Activated CD4-positive, CD25-positive, alpha-beta regulatory T cell (primary cell): ENCODE measurements around the gene TMEM63A.

Source experiments
- DNase-seq, 4 experiments: peaks; one replicate each; lab custom pipeline; 2025; lab: John Stamatoyannopoulos, UW

Gene TMEM63A

DNA sequence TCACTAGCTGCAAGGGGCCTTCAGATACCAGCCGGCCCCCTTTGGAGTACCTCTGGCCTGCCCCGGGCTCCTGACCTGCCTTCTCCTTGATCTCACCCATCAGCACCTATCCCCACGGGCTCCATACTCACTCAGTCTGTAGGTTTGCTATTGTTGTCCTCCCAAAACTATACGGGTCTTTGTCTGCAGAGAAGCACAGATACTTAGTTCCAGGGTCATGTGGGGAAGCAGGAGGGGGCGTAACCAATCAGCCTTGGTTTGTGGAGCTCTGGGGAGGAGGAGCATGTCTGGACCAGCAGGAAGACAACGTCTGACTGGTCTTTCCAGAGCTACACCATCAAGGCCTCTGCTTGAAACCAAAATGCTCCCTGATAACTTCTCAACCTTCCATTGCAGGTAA, 15.2 kb downstream of the TMEM63A start:
- no peak for DNase-seq

DNA sequence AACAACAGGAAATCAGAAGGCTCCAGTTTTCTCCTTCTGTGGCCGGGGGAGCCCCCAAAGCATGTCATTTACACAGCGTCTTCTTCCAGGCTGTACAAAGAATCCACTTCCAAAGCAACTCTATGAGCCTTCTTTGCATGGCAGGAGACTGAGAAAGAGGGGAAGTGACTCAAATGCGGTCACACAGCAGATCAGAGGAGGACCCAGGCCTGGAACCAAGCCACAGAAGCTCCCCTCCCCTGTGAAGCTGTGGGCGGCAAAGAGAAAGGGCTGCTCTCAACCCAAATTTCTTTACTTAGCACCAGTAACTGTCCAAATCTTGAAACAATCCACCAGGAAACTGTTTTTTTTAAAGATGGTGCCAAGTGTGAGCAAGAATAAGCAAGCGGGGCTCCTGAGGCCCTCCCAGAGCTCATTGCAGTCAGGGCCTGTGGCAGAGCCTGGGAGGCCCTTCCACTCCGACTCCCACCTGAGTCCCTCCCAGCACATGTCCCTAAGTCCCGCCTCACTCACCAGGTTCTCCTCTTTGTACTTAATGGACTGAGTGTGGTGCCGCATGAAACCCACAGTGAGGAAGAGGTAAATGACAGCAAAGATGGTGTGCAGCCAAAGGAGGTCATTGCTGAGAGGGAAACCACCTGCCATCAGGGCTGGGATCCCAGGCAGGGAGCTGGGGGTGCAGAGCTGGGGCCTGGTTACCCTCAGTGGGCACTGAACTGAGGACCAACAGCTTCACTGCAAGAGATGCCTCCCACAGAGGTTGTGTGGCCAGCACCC, 15.9 kb downstream of the TMEM63A start:
- peak; percentile 18 to 48 (median 42) for DNase-seq

DNA sequence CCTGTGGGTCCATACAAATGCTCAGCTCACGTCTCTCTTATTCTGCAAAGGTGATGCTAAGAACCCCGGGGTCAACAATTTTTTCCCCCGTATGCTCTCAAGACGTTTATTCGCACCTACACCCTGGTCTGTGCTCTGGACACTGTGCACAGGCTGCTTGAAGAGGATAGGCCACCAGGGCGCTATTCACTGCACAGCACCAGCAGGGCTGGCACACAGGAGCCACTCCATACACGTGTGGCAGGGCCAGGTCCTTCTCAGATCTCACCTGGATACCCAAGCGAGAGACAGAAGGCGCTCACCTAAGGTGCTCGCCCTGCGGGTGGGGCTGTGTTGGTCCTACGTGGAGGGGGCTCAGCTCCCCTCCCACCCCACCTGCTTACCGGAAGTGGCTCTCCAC, 16.7 kb downstream of the TMEM63A start:
- DNase-seq, result no peak

DNA sequence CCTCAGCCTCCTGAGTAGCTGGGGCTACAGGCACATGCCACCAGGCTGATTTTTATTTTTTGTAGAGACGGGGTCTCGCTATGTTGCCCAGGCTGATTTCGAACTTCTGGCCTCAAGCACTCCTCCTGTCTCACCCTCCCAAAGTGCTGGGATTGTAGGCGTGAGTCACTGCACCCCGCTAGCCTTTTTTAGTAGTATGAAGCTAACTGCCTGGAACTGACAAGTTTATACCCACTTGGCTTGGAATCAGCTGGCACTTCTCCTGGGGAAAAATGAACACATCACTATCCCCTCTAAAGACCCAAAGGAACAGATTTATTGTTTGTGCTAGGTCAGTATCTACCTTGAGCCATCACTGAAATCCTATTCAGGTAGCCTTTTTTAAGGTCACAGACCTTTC, 19.0 kb downstream of the TMEM63A start:
- DNase-seq, result no peak

DNA sequence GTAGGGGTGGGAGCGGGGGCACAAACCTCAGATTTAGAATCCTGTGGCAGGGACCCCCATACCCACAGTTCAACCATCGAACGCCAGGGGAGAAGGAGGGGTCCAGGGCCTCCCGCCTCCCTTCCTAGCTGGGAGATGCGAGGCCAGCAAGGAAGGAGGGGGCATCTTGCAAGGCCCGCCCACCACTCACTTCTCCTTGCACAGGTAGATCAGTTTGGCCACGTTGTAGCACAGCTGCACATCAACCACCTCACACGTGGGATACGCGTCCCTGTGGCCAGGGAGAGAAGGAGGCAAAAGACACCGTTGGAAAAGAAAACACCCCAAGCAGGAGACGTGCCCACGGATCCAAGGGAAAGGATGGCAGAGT, 19.6 kb downstream of the TMEM63A start:
- no peak for DNase-seq

DNA sequence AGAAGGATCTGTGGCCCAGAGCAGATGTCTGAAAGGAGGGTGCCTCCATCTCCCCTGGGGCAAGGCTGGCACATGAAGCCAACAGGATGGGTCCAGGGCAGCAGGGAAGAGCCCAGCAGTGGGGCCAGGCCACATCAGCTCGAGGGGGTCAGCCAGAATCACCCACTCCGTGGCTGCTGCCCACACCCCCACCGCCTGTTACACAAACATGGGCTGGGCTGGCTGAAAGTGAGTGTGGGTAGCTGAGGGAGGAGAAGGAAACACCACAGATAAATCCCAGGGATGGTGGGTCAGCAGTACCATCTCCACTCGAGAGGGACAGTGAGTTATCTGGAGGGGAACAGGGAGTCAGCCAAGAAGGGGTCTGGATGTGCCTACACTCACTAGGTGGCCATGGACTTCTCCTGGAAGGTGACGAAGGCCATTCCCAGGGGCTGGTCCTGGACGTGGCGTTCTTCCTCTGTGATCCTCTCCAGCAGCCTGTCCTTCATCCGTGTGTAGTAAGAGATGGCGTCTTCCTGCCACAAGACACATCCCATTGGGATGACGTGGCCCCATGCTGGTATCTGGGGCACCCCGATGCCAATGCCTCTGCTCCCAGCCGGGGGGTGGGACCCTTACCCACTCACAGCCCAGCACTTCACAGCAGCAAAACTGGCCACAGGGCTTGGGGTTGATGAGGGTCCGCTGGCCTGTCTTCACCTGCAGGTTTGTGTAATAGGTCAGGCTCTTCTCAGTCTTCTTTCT, 20.2 kb downstream of the TMEM63A start:
- DNase-seq, result no peak

DNA sequence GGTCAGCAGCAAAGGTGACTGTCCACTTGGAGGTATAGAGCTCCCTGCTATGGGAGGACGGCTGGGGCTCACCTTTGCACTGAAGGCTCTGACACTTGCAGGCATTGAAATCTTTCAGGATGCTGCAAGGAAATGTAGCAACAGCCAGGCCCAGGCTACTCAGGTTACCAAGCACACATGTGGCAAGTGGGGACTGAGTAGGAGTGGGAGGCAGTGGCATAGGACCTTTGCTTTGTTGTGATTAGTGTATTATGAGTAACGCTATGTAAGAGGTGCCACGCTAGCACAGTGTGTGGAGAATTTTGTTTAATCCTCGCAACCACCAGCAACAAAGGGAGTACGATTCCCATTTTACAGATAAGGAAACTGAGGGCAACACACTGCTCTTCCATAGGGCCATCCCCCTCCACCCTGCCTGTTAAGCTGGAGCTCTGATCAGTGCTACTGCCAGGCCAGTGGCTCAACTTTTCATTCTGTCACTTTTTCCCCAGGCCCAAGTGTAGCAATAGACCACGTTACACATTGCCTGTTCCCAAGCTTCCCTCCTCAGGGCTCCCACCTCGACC, 21.2 kb downstream of the TMEM63A start:
- no peak for DNase-seq

DNA sequence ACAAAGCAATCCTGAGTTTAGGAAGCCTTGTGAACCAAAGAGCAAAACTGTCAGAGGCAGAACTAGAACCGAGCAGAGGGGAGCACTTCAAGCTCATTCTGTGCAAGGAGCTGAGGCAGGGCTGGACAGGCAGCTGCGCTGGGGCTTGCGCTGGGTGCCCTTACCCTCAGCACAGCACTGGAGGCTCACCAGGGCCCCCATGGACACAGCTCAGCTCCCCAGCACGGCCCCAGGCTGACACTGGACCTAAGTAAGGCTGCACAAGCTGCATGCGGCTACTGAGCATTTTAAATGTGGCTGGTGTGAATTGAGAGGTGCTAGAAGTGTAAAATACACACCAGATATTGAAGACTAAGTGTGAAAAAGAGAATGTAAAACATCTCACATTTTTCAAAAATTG, 22.1 kb downstream of the TMEM63A start:
- DNase-seq, result no peak

DNA sequence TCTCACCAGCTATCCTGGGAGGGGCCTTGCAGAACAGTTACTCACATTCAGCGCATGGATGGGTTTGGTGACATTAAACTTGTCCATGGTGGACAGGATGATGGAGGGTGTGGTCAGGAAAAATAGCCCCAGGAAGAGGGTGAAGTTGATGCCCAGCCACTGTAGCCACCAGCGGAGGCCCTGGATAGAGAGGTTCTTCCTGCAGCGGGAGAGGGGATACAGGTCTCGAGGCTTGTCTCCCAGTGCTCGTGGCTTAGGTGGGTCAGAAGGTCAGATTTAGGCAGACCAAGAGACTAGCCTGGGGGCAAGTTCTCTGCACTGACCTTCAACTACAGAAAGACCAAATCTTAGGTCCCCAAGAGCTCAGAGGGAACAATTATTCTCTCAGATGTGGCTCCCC, 23.0 kb downstream of the TMEM63A start:
- no peak for DNase-seq

DNA sequence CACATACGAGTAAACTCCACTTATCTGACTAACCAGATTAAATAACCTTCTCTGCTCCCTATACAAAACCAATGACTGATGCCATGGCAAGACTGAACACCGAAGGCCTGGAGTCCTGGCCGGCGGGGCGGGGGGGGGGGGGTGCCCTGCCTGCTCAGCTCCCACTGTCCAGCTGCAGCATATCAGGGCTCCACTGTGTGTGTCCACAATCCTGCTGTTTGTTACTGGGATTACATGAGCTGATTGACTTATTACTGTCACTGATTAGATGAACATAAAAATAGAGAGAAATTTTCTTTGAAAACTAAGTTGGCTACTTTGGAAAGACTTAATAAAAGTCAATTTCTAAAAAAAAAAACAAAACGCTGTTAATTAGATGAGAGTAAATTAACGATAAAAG, 24.9 kb downstream of the TMEM63A start:
- DNase-seq, result no peak

DNA sequence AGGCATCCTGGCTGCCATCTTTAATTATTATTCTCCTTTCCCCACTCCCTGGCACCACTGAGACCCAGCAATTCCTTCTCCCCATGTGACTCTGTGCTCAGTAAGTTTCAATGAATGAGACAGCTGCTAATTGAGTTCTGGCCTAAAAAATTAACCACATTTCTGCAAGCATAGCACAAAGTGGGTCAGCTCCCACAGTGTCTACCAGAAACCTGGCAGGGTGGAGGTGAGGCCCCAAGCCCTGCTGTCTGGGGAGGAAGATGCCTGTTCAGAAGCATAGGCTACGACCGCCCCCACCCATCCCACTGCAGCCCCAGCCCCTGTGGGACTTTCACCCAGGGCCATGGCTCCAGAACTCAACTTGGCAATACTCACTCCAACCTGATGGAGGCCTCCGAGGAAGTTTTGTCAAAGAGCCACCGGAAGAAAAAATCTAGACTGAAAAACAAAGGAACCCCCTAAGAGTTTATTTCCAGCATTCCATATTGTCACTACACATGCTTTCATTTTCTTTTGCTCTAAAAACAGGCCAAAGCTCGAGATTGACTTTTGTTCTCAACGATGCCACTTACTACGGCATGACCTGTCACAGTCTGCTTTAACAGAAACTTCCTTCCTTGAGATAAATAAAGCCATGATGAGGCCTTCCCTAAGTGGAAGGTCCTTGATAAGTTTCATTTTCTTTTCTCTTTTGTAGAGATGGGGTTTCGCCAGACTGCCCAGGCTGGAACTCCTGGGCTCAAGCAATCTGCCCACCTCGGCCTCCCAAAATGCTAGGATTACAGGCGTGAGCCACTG, 26.5 kb downstream of the TMEM63A start:
- no peak for DNase-seq

DNA sequence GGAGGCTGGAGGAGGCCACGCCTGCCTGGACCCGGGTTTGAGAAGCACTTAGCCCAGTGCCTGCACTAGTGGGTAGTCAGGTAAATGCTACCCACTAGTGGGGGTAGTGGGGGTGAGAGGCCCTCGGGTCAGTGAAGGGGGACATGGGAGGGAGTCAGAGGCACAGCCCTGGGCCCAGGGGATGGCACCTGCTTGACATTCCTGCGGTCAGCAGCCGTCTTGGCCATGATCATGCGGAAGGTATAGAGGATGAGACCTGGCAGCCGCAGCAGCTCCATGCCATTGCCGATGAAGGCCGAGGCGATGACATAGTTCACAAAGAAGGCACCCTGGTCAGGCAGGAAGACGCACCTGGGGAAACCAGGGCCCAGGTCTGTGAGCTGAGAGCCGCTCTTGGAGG, 28.7 kb downstream of the TMEM63A start:
- DNase-seq, result no peak

DNA sequence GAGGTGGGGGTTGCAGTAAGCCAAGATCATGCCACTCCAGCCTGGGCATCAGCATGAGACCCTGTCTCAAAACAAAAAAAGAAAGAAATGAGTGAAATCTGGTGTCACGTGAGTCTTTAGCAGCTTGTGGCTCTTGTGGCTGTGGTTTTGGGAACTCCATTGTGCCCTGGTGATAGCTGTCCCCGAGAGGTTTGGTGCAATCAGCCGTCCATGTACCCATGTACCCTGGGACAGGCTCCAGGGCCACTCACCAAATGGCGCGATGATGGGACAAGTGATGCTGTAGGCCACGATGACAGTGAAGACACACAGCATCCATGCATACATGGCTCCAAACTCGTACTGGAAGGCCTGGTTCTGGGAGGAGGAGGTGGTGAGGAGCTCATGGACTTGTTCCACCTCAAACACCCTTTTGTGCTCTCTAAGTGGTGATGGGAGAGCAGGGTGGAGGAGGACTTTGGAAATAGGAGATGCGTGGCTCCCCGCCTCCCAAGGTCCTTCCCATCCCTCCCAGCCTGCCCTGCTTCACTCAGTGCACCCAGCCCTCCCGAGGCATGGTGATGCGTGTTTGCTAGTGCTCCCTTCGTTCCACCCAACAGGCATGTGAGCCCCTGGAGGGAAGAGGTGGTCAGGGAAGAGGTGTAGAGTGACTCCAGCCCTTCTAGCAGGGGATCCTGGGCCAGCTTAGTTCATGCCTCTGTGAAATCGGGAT, 29.6 kb downstream of the TMEM63A start:
- DNase-seq, result no peak

DNA sequence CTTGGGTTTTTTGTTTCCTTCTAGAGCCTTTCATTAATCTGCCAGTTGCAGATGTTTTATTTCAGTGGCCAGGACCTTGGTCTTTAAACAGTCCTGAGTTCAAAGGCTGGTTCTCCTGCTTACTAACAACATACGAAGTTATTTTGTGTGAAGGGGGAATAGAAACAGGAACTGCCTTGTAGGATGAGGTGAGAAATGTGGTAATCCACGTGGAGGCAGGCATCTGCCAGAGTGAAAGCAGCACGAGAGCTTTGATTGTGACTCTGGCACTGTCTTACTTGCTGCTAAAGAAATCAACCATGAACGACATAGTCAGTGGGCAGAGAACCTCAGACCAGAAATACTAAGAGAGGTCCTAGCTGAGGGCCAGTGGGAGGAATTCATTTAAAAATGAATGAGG, 30.4 kb downstream of the TMEM63A start:
- DNase-seq, result no peak

DNA sequence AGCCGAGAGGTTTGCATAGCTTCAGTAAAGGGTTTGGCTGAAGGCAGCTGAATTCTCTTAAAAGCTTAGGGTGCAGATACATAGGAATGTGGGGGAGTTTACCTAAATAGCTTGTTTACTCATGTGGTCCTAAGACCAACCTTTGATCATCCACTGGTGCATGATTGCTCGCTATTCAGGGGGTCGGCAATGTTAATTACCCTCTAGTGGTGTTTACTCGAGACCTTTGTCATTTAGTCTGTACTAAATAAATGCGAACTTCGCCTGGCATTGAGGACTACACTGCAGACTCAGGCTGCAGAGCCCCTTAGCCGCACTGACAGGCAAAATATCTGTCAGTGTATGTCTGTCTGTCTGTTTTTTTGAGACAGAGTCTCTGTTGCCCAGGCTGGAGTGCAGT, 31.8 kb downstream of the TMEM63A start:
- no peak for DNase-seq

DNA sequence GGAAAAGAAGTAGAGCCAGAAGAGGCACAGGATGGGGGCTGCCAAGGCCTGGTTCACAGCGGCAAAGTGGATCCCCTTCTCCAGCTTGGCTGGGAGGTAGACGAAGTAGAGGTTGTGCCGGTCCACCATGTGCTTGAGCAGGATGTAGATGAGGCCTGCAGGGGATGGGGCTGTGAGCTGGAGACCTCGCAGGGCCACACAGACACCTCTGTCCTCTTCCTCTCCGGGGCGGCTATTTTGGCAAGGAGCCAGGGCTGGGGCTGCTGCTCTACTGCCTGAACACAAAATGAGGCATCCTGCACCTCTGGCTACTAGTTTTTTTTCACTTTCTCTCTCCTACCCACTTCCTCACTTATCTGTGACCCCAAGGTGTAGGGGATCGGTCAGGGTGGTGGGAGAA, 32.3 kb downstream of the TMEM63A start:
- peak in 3 of 4 experiments; percentile 12 to 21 (median 19) for DNase-seq

DNA sequence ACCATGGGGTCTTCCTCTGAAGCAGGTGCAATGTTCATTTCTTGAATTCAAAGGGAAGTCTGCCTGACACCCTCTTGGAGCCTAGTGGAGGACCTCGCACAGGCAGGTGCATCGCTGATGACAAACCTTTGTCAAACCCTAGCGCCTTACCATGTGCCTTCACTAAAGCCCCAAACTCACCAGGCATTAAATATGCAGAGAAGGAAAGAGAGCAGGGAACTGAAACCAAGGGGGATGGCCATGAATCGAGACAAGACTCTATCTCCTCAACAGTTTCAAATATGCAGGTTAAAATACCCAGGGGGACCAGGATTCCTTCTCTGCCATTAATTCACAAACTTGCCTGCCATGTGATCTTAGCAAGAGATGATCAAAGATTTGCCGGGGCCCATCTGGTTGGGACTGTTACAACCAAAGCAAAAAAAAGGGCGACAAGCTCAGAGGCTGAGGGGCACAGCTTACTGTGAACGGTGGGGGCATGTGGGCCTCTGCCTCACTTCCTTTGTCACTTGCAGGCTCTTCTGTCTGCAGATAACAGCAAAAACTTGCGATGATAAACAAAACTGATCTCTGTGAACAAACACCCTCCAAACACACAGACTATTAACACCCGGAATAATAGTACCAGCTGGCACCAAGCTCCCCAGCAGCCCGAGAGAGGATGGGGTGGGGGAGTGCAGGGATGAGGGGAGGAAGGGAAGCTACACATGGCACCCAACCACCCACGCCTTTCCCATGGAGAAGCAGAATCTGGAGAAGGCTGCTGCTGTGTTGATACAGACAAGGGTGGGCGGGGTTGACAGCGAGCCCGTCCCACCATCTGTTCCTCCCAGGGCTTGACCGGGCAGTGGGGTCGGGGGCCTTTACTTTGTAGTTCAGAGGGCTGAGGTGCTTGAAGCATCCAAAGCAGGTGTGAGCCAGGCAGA, 33.9 kb downstream of the TMEM63A start:
- no peak for DNase-seq

DNA sequence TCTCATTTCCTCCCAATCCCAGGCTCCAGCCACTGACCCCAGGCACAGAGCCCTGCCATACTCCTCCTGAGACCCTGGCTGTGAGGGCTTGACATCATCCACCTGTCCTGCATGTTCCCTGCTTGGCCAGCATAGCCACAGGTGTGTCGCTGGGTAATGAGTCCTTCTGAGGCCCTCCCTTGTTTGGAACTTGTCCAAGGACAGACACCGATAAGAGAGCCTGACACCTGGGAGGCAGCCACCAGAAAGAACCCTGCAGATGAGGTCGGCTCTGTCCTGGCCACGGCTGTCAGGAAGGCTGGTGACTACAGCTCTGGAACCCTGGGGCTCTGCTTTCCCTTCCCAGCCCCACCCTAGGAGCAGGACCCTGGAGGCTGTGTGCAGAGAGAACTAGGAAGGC, 34.6 kb downstream of the TMEM63A start:
- DNase-seq, result no peak

DNA sequence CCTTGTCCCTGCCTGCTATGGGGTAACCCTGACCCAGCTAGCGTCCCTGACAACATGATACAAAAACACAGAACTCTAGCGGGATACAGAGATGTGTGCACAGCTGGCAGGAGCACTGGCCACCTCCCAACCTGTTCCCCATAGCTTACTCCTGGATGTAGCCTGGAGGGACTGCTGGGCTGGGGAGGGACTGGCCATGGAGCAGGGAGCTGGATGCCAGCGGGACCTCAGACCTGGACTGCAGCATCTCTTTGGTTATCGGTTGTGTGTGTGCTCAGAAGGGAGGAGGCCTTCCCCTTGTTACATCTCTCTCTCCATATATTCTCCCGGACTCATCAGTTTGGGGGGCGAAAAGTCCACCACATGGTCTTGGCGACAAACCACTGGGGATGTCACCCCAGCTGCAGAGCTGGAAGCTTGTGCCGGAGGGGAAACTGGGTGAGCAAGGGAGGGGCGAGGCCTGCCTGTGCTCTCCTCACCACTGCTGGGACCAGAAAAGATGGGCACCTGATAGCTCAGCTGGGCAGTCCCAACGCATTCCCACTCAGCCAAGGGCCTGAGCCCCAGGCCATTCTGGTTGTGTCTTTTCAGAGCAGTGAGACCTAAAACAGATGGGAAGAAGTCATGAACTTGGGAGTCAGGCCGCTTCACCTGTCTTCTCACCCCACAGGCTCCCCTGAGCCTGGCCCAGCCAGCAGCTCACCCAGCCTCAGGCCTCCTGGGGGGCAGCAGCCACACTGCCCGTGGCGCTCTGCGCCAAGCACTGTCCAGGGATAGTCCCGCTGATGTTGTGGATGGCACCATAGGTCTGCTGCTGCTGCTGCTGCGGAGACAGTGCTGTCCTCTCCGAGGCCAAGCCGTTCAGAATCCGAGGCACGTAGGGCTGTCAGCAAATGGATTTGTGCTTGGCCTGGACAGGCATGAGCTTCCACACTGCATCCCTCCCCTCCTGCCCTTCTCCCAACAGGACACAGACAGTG, 35.6 kb downstream of the TMEM63A start:
- no peak for DNase-seq
